HG03571 (cell line): Measurements from ENCODE around the gene TEC.
"Not testable (repeated sequence)": the region's sequence is repeated elsewhere in the genome, so short reads cannot be mapped to it uniquely, and the experiment has no call there.

Experiments
- ATAC-seq: cut with Tn5 transposase; IDR thresholded peaks from one replicate; pipeline ENCODE4 v1.9.1; 2021; ENCODE audit not compliant: unreplicated experiment

The TEC gene

DNA sequence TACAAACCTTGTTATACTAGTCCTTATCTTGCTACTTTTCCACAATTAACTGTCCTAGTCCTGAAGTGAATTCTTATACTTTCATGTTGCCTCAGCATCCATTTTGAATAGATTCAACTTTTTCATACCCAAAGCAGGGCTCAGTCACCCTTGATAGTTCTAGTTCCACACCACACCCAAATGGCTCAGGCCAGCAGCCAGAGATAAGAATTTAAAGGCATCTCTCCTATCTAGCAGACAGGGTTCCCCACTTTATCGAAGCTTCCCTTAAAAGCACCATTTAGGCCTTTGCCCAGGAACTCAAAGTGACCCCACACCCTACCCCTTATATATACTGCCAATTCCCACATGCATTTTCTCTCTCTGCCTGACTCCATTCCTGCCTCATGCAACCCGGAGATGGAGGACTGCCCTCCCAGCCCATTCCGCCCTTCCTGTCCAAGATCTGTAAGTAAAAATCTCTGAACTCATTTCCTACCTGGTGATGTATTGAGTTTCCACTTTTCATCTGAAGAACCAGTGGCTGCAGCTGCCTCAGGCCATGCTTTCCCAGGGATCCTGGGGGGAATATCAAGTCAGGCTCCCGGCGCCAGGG, 71.9 kb downstream of the TEC start:
- no peak for ATAC-seq

DNA sequence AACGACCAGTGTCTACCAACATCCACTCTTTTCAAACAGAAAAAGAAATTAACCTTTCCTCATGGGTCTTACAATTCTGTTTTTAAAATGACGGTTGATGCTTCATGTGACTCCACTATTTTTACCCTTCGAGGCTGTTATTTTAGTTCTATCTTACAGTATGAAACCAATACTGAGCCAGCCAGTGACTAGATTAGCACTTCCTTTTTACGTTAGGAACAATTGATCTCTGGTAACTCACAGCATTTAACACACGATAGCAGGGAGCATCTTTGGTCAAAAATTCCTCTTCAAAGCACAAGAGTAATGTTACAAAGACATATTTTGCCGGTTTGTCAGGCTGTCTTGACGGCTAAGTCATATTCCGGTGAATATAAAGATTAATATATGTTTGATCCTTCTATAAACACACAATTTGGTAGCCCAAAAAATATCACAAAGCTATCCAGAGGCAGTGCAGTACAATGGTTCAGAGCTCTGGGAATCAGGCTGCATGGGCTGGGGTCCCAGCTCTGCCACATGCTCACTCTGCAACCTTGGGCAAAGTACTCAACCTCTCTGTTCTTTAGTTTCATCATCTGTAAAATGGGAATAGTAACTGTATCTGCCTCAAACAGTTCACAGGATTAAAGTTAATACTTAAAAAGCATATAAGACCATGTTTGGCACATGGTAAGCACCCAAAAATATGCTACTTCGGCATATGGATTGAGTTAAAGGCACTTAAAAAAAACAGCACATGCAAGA, 72.7 kb downstream of the TEC start:
- peak; percentile 73 for ATAC-seq

DNA sequence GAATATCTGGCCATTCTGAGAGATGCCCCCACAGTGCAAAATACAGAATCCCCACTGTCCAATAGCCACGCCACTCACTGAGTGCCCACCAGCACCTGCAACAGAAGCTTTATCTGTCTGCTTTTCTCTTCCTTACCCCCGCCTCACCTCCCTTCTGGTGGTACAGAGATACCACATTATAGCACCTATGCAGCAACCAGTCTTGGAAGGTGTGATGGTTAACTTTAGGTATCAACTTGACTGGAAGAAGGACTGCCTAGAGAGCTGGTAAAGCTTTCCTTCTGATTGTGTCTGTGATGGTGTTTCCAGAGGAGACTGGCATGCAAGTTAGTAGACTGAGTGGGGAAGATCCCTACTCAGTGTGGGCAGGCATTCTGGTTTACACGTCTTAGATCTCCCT, 73.8 kb downstream of the TEC start:
- ATAC-seq = no peak

DNA sequence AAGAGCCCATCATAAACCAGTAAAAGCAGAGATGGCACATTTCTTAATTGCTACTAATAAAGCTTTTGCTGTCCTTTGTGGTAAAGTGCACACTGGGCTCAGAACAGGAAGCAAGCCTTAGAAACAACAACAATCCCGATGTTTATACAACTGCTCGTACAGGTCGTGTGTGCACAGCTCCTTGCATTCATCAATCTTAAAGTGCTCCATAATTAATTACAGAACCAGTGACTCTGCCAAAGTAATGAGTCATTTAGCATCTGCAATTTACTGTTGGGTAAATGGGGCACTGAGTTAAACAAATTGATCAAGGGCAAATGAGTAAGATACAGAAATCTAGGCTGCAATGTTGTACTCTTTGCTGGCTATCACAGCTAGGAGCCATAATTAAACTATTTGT, 74.3 kb downstream of the TEC start:
- ATAC-seq = no peak

DNA sequence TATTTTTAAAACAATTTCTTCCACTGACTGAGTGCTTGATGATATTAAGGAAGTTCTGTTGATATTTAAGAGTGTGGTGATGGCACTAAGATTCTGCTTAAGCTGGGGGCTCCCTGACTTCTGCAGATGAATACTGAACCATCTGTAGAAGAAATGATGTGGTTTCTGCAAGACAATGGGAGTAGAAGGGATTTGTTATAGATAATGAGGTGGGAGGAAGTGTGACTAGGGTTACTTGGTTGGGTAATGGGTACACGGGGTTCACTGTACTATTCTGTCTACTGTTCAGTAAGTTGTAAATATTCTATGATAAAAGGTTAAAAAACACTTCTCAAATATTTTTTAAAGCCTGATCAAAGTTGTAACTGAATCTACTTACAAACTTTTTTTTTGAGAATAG, 74.7 kb downstream of the TEC start:
- no peak for ATAC-seq

DNA sequence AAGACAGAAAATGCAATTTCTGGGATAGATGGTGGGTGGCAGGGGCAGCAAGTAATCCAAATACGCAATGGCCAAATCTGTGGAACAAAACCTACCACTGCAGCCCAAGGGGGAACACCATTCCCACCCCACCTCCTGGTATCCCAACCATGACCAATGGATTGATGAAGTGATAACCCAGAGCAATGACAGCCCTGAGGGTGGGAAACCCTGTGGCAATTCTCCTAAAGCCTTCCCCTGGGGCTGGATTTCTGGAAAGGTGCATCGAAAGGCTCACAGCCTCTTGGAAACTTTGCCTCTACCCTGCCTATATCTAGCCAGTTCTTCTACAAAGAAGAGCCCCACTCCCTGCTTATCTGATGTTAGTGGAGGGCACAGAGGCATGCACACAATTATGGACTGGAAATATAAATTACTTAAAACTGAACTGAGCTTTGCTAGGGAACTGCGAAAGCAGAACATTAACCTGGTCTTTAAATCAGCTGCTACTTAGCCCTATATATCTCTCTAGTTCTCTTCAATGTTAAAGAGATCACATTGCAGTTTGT, 75.6 kb downstream of the TEC start:
- ATAC-seq = no peak

DNA sequence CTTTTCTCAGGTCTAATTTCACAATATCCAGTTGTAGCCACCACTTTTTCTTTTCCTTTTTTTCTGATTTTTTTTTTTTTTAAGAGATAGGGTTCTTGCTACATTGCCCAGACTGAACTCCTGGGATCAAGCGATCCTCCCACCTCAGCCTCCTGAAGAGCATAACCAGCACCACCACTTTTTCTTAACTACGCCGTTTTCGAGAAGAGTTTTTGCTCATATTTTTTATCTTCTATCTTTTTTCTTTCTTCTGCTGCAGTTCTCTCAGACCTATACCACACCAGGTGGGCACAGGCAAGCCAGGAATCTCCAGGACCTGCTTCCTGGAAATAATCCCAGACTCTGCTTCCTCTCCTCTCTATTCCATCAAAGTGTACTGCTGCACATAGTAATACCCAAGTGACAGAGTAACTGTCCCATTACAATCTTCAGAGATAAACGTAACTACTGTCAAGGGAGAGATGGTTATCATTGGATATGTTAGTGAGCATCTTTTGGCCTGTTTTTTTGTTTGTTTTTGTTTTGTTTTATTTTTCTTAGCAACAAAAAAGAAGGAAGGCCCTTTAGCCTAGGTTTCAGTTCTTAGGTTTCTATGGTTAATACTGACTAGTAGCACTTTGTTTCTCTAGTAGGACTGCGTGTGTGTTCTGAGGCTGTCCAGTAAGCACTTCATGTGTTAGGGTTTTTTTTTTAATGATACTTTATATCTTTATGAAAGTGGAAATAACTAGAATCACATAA, 76.4 kb downstream of the TEC start:
- no peak for ATAC-seq

DNA sequence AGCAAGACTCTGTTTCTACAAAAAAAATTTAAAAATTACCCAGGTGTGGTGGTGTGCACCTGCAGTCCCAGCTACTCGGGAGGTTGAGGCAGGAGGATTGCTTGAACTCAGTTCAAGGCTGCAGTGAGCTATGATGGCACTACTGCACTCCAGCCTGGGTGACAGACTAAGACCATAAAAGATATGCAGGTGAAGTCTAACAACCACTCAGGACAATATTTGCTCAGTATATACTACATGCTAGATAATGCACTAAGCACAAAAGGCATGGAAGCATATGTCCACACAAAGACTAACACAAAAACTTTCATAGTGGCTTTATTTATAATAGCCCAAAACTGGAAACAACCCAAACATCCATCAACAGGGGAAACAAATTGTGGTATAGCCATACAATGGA, 77.9 kb downstream of the TEC start:
- no peak for ATAC-seq

DNA sequence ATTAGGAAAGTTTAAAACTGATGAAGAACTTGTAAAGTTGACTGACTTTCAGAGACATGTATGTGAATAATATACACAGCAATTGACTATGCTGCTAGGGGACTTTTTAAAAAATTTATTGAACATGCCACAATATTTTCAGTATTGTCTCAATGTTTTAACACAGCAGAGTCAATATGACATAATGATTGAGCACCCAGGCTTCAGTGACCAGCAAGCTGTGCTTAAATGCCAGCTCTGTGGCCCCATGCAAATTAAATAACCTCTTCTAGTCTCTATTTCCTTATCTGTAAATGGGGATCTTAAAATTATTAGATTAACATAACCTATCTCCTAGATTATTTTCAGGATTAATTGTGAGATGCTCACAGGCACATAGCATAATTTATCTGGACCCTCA, 78.8 kb downstream of the TEC start:
- ATAC-seq = peak; percentile 47

DNA sequence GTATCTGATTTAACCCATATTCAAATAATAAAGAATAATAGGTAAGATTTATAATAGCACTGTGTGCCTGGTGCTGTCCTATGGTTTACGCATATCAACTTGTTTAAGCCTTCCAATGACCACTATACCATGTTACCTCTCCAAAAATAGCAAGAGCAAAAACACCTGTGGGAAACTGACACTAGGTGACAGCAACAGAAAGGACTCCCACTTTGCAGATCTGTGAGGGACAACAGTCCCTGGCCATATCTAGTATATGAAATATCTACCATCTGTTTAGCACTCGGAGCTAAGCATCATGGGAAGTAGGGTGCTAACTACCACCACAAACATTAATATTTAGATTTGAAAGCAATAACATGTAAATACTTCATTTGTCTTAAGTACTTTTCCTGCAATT, 79.9 kb downstream of the TEC start:
- no peak for ATAC-seq

DNA sequence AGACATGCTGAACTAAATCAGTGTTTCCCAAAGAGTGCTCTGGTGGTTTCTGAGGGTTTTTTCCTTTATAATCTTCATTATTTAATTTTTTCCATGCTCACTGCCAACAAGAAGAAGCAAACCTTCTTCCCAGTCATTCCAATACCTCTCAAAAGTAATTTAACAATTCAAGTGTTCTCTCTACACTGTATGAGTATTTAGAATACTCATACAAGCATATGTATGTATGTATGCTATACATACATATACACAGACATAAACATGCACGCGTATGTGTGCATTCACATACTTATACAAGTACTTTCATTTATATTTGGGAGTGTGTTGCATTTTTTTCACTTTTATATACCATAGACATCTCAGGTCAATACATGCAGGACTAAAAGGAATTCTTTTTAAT, 81.2 kb downstream of the TEC start:
- ATAC-seq = no peak

DNA sequence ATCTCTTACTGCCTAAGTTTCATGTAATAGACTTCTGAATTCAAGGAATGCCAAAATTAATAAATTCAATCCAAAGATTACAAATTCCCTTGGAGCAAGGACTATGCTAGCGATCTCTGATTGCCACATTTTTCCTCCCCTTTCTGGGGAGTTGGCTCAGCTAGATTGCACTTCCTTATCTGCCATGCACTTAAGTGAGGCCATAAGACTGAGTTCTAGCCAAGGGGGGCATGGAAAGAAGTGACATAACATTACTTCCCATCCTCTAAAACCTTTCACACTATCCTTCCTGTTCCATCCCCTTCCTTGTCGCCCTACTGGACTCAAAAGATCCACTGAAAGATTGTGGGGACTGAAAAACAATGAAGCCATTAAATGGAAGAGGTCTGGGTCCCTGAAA, 81.8 kb downstream of the TEC start:
- no peak for ATAC-seq

DNA sequence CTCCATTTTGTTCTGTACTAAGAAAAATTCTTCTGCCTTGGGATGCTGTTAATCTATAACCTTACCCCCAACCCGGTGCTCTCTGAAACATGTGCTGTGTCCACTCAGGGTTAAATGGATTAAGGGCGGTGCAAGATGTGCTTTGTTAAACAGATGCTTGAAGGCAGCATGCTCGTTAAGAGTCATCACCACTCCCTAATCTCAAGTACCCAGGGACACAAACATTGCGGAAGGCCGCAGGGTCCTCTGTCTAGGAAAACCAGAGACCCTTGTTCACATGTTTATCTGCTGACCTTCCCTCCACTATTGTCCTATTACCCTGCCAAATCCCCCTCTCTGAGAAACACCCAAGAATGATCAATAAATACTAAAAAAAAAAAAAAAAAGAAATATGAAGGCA, 82.6 kb downstream of the TEC start:
- not testable (repeated sequence) for ATAC-seq

DNA sequence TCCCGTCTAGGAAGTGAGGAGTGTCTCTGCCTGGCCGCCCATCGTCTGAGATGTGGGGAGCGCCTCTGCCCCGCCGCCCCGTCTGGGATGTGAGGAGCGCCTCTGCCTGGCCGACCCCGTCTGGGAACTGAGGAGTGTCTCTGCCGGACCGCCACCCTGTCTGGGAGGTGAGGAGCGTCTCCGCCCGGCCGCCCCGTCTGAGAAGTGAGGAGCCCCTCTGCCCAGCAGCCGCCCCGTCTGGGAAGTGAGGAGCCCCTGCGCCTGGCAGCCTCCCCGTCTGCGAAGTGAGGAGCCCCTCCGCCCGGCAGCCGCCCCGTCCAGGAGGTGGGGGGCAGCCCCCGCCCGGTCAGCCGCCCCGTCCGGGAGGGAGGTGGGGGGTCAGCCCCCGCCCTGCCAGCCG, 83.2 kb downstream of the TEC start:
- ATAC-seq = not testable (repeated sequence)

DNA sequence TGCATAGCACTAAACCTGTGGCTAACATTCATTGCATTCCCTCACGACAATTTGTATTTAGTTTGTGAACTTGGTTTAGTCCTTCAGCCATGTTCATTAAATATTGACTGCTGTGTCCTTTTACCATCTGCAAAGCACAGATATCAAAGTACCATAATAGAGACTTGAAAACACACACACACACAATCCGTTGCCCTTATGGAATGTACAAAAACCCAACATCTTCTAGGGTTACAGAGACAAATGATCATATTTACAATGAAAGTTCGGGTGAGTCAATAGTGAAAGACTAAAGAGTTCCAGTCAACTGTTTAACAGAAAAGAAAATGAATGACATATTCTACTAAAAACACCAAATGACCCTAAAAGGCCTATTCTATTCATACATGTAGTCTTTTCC, 84.8 kb downstream of the TEC start:
- ATAC-seq = no peak

DNA sequence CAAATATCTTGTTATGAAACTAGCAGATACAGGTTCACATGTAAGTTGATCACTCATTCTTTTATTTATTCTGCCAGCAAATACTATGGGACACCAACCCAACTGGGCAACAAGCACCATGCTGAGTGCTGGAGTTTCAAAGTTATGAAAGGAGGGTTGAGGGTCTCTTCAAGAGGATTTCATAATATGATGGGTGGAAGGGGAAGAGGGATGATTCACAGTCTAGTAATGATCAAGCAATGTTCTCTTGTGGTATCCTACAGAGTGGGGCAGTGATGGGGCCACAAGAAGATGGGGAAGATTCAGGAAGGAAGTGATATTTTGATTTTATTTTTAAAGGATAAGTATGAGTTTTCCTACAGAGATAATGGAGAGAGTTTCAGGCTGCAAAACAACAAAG, 89.4 kb downstream of the TEC start:
- no peak for ATAC-seq

DNA sequence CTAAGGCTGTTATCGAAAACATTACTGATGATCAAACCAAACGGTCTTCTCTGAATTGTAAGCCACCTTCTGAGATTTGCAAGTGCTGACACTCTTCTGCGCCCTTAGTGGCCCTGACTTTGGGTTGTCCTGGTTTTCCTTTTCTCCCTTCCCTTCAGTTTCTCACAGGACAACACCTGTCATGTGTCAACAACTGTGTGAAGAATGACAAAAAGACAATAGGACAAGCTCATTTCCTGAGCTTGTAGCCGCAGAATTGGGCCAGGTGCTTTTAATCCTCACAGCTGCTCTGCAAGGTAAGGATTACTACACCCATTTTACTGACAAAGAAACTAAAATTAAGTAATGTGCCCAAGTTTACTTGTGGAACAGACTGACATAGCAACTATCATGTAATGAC, 90.7 kb downstream of the TEC start:
- no peak for ATAC-seq

DNA sequence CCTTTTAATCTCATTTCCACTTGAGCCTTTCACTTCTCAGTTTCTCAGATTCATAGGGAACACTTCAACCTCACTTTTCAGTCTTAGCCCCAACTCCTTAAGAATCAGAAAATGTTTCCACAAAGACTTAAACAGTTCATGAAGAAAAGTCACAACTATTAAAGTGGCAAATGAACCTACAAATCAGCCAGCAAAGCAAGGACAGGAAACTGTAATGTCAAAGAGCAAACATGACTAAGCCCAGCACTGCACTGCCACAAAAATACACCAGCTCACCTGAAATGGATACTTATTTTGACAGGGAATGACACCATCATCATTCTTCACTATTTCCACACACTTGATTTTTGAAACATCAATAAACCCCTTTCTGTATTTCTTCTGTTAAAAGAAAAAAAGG, 93.8 kb downstream of the TEC start:
- ATAC-seq = no peak

DNA sequence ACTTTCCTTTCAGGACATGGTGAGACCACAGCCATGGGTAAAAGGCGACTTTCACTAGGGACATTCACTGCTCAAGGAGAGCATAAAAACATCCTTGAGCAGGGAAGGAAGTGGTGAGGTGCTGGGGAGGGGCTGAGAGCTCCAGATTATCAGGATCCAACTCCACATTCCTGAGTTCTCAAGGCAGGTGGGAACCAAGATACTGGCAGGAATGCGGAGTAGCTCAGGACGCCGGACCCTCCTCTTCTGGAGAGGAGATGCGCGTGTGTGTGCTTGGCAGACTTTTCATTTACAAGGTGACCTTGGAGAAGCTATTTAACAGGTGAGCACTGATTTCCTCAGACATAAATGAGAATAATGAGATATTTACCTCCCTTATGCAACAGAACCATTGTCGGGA, 94.3 kb downstream of the TEC start:
- ATAC-seq = no peak

DNA sequence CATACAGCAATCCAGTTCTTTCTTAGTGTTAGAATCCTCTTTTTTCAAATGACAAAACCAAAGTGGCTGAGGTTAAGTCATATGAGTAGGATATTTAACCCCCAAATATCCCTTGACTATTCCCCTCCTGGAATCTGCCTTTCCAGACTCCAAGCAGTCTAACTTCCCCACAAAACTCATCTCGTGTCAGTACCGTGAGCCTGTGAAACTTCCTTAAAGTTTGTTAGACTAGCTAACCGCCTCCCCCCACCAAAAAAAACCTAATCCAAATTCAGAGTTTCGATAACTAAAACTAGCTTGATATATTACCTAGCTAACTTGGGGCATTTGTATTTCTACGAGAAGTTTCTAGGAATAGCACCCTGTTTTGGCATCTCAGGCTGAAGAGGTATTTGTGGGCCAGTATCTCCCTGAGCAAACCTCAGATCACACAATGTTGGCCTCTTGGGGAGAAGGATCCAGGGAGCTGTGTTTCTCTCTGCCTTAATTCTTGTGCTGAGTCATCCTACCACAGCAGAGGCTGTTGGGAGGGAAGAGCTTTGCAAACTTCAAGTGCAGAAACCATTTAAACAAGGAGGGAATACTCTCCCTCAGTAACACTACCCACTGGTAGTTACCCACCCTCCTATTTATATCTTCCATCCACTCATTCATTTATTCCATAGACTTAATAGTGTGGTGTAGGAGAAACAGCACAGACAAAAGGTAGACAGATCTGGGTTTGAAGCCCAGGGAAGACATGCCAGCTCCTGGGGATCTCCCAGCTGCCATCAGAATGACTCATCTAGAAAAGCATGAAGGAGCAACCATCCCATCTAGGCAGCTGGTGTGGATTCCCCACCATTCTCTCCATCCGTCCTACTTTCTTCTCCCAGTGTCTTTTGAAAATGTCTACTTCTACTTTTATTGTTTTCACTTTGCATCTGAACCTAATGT, 96.3 kb downstream of the TEC start:
- ATAC-seq = peak; percentile 59

DNA sequence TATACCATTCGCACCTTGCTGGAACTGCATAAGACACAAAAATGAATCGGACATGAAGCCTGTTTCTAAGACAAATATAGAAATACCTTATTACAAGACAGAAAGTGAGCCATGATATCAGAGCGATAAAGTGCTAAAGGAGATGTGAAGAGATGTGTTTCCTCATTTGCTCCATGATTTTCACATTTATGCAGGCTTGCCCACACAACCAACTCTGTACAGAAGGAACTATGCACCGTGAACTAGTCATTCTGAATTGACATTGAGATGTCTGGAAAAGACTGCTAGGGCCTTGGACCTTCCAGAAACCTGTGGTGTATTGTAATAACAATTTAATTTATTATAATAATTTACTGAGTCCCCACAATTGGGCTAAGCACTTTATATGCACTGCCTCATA, 97.0 kb downstream of the TEC start:
- no peak for ATAC-seq
